Body of pancreas (tissue), 4 donors: ENCODE results near the gene RPL7L1. TPM values are rescaled to one million over a fixed set of nuclear protein-coding genes. Genes with fewer than 3 reads are reported as not detected.

Experiments used
- ATAC-seq: fragments of 150-250 bp; one replicate; pipeline ENCODE4 v1.9.1; 2016
- DNase-seq, 4 donors: peaks; one replicate each; pipeline ENCODE4 v3.0.0-alpha.2; 2019
- H3K27ac ChIP-seq, 4 donors: fragments of 200-600 bp; sonication (generic); 1 replicate in 3 of 4; 2 replicates in 1 of 4; pipeline versions ENCODE4 v1.5.1 to v1.6.1; 2016 to 2019; ENCODE audit warnings: mild to moderate bottlenecking in 1 of 4, mixed read lengths in 1 of 4, moderate library complexity in 1 of 4
- H3K27me3 ChIP-seq, 2 donors: fragments of 200-600 bp; sonication (generic); one replicate each; pipeline ENCODE4 v1.6.0; 2016; ENCODE audit warnings: mild to moderate bottlenecking in 1 of 2
- H3K36me3 ChIP-seq, 2 donors: fragments of 200-600 bp; sonication (generic); replicated peaks in 1 of 2; 2 replicates each; pipeline ENCODE4 v1.5.1; 2016; ENCODE audit warnings: low read depth in 2 of 2; ENCODE audit not compliant: insufficient read depth in 1 of 2
- H3K4me1 ChIP-seq: fragments of 200-600 bp; sonication (generic); one replicate; pipeline ENCODE4 v1.6.0; 2016
- H3K4me3 ChIP-seq, 2 donors: fragments of 200-600 bp; sonication (generic); 1 replicate in 1 of 2; 2 replicates in 1 of 2; pipeline ENCODE4 v1.5.1; 2016 to 2019
- H3K9me3 ChIP-seq, 3 donors: fragments of 200-600 bp; sonication (generic); 1 replicate in 2 of 3; 2 replicates in 1 of 3; pipeline ENCODE4 v1.5.1; 2016
- CTCF ChIP-seq, 7 experiments: fragments of 450-650 bp in 4 of 7; fragments of 200-600 bp in 3 of 7; sonication (generic) in 3 of 7; IDR thresholded peaks; one replicate each; pipeline ENCODE4 v1.5.1; 2016 to 2019; ENCODE audit warnings: antibody characterized with exemption in 7 of 7
- POLR2A ChIP-seq, 3 donors: fragments of 450-650 bp; IDR thresholded peaks; one replicate each; pipeline ENCODE4 v1.6.1; 2016; ENCODE audit warnings: antibody characterized with exemption in 3 of 3, mild to moderate bottlenecking in 2 of 3
- whole genome bisulfite sequencing, 2 donors: methylation state at CpG; one replicate each; pipeline ENCODE4 v1.1.5; 2017; 5-methylcytosine and 5-hydroxymethylcytosine counted together
- intact Hi-C: fragments of 100-400 bp; cut with DNase I; formaldehyde crosslinking; loops from one replicate; pipeline ENCODE4 v1.15.1; 2023
- total RNA-seq, 2 donors: library from RNA; depleted of rRNA; stranded (reverse); fragments of >200 nt; gene quantifications; one replicate each; pipeline ENCODE4 v1.1.0, GENCODE V29; 2016

Gene RPL7L1
- total RNA-seq, 2 donors from 2014 or later: 42.2 to 56.3 TPM

DNA sequence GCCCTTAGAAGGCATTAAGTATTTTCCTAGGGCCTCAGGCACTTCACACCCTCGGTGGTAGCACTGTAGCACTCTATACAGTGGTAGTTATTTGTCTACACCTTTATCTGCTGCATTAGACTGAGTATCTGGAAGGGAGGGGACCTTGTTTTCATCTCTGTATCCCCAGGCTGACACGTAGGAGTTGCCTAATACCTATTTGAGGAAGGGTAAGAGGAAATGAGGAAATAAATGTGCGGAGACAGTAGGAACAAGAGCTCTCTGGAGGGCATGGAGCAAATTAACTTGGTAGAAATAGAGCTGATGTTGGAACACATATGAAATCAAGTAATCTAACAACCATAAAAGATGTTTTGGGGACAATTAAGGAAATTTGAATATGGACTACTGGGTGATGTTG lies 53.8 kb downstream of the RPL7L1 start:
- 45 to 49% methylated on average over 3 of the region's 3 CpGs for WGBS, 2 donors
- H3K9me3 ChIP-seq: no peaks in the 10 kb centered on the region
- peak overlapping the region in 2 of 4 donors; percentile 6 to 35 for H3K27ac ChIP-seq
- peaks cover 71% of the 10 kb centered on the region for H3K4me1 ChIP-seq
- no peak for TF ChIP-seq CTCF (IDR thresholded peaks at IDR 0.05)
- no peak for TF ChIP-seq POLR2A (IDR thresholded peaks at IDR 0.05)
- DNase-seq: no peak
- intact Hi-C loops: no loop called here
- ATAC-seq: no peak
- H3K4me3 ChIP-seq: no peak overlapping the region
- H3K36me3 ChIP-seq: peaks cover 0 to 14% of the 10 kb centered on the region in 2 donors
- no peaks in the 10 kb centered on the region for H3K27me3 ChIP-seq

- Histone ChIP-seq H3K4me1 (peaks cover 79% of the 10 kb centered on the region), H3K9me3 (no peaks in the 10 kb centered on the region), H3K27me3 (no peaks in the 10 kb centered on the region), H3K27ac (no peak overlapping the region), H3K4me3 (no peak overlapping the region), H3K36me3 (peaks cover 0 to 14% of the 10 kb centered on the region in 2 donors)
- ATAC-seq (no peak), DNase-seq (no peak)
- WGBS, 2 donors: 82 to 91% methylated on average over 6 to 7 of the region's 7 CpGs
- intact Hi-C loops: no loop called here
- TF ChIP-seq CTCF (IDR thresholded peaks at IDR 0.05) (no peak), POLR2A (IDR thresholded peaks at IDR 0.05) (no peak)
Measured at GRCh38 chr6:42935322-42935721, 55.9 kb downstream of the RPL7L1 start.

- no peak for TF ChIP-seq POLR2A (IDR thresholded peaks at IDR 0.05)
- no peak for TF ChIP-seq CTCF (IDR thresholded peaks at IDR 0.05)
- no peaks in the 10 kb centered on the region for H3K9me3 ChIP-seq
- DNase-seq (no peak), ATAC-seq (no peak)
- 85 to 88% methylated on average over 11 of the region's 11 CpGs for WGBS, 2 donors
- H3K27ac ChIP-seq: peak overlapping the region; percentile 92 to 98 (median 95)
- H3K27me3 ChIP-seq: no peaks in the 10 kb centered on the region
- H3K4me3 ChIP-seq: no peak overlapping the region
- H3K36me3 ChIP-seq: peaks cover 0 to 14% of the 10 kb centered on the region in 2 donors
- intact Hi-C loops: no loop called here
- peaks cover 79% of the 10 kb centered on the region for H3K4me1 ChIP-seq
Measured at GRCh38 chr6:42936398-42936797, 57.0 kb downstream of the RPL7L1 start.

DNA sequence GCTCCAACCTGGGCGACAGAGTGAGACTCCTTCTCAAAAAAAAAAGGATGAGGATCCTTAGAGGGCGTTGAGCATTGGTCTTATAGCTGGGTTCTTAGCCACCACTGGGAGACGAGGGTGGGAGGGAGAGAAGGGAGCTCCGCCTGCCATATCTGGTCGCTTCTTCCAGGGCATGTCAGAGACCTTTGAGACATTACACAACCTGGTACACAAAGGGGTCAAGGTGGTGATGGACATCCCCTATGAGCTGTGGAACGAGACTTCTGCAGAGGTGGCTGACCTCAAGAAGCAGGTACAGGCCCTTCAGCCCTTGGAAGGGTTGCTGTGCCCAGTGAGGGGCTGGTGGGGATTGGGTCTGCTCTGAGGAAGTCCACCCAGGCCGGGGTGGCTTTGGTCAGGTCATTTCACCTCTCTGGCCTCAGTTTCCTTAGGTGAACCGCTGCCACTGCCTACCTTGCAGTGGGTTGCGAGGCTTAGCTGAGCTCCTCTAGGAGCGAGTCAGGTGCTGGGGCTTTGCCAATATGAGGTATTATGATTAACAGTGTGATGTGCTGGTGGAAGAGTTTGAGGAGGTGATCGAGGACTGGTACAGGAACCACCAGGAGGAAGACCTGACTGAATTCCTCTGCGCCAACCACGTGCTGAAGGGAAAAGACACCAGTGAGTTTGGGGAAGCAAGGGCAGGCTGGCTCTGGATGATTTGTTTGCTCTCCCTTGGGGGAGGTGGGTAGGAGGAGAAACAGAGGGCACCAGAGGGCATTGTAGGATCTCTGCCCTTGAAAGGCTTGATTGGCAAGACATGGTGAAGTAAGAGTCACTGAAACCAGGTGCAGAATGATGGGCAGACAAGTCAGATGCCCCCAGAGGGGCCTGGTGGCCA lies 58.4 kb downstream of the RPL7L1 start:
- WGBS, 2 donors: 70 to 77% methylated on average over 8 to 13 of the region's 13 CpGs
- TF ChIP-seq POLR2A (IDR thresholded peaks at IDR 0.05) (peak in 1 of 3 donors; percentile 3), CTCF (IDR thresholded peaks at IDR 0.05) (no peak)
- Histone ChIP-seq H3K4me3 (no peak overlapping the region), H3K27ac (peak overlapping the region; percentile 92 to 98 (median 95)), H3K9me3 (no peaks in the 10 kb centered on the region), H3K36me3 (peaks cover 0 to 14% of the 10 kb centered on the region in 2 donors), H3K27me3 (no peaks in the 10 kb centered on the region), H3K4me1 (peaks cover 78% of the 10 kb centered on the region)
- DNase-seq: peak; percentile 49 to 74 (median 58)
- intact Hi-C loops: no loop called here
- no peak for ATAC-seq
